NCI-H2171 treated with DMSO at 0.1 percent for 48 hours (cell line): ENCODE data around the gene PCBP3.

Experiments used
- DNase-seq: peaks from one replicate; lab custom pipeline; 2025; lab: John Stamatoyannopoulos, UW

The PCBP3 gene

GRCh38 chr21:45910548-45911221 lies 267.2 kb downstream of the PCBP3 start:
- peak; percentile 13 for DNase-seq

- no peak for DNase-seq
Measured at GRCh38 chr21:45911806-45912325, 268.3 kb downstream of the PCBP3 start.

DNA sequence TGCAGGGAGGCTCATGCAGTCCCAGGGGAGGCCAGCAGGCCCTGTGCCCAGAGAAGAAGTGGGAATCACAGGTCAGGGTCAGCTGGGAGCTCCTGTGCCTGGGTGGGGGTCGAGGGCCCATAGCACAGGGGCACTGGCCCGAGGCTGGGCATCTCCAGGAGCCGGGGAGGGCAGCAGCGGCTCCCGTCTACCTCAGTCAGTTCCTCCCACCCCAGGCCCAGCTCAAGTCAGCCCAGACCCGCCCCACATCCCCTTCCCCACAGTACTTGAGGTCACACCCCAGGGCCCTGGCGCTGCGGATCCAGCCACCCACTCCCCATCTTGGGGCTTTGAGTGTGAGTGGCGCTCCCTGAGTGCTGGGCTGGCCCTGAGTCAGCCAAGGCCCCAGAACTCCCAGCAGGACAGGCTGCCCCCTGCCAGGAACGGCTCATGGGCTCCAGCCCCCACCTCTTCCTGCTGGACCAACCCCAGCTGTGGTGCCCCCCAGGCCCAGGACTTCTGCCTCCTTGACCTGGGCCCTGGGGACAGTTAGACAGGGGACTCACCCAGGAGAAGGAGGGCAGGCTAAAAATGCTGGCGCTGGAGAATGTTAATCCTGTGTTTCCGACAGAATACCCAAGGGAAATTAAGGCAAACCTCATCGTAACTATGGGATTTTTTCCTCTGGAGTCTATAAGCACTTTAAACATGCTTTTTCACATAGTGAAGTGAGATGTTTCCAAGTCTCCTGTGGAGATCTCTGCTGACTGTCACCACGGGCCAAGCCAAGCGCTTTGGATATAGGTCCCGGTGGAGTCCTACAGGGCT lies 269.3 kb downstream of the PCBP3 start:
- no peak for DNase-seq

GRCh38 chr21:45913418-45913765 lies 269.9 kb downstream of the PCBP3 start:
- no peak for DNase-seq

GRCh38 chr21:45913886-45914285 lies 270.4 kb downstream of the PCBP3 start:
- DNase-seq: no peak

DNA sequence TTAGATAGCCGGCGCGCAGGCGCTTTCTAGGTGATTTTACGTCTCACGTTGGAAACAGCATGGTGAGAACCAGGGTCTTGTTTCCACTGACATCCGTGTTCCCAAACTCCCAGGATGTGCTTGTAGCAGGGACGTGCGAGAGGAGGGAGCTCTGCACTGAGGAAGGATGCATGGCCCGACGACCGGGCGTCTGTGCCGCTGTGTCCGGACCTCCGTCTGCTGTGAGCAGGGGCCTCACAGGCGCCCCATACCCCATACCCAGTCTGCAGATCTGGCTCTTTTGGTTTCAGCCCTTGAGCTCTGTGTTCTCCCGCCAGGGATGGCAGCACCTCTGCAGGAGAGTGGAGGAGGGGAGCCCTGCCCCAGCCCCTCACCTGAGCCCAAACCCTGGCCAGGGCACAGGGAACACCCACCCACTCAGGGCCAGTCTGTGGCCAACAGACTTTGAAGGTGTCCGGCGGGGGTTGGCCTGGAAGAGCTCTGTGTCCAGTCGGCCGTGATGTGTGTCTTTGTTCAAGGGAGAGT lies 270.9 kb downstream of the PCBP3 start:
- no peak for DNase-seq

GRCh38 chr21:45916011-45916840 lies 272.7 kb downstream of the PCBP3 start:
- DNase-seq: no peak

DNA sequence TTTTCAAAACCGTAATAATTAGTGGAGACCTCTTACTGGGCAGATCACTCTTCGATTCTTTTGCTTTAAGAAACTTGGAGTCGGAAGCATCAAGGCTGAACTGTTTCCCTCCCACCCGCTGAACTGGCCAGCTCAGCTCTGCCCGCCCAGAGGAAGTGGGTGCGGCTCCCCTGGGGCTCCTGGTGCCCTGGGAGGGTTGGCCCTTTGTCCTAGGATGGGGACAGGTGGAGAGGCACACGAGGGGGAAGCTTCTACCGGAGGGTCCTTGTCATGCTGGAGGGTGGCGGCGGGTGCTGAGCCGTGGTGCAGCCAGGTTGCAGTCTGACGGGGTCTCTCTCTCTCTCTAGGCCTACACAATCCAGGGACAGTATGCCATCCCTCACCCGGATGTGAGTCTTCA lies 273.7 kb downstream of the PCBP3 start:
- DNase-seq: no peak

- no peak for DNase-seq
Measured at GRCh38 chr21:45918011-45918410, 274.5 kb downstream of the PCBP3 start.

- DNase-seq: no peak
Measured at GRCh38 chr21:45918835-45919447, 275.4 kb downstream of the PCBP3 start.

DNA sequence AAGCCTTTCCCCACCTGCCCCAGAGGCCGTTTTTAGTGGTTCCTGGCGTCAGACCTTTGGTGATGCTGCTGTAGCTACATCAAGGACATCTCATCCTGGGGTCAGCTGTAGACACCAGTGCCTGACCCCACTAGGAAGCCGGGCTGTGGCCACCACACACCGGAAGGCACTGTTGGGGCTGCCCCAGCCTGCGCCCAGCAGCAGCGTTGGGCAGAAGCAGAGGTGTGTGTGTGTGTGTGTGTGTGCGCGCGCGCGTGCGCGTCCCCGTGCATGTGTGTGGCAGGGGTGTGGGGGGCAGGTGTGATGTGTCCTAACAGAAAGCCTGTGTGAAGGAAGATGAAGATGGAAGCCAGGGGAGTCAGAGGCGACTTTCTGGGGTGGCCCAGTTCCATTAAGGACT lies 276.1 kb downstream of the PCBP3 start:
- DNase-seq: no peak

DNA sequence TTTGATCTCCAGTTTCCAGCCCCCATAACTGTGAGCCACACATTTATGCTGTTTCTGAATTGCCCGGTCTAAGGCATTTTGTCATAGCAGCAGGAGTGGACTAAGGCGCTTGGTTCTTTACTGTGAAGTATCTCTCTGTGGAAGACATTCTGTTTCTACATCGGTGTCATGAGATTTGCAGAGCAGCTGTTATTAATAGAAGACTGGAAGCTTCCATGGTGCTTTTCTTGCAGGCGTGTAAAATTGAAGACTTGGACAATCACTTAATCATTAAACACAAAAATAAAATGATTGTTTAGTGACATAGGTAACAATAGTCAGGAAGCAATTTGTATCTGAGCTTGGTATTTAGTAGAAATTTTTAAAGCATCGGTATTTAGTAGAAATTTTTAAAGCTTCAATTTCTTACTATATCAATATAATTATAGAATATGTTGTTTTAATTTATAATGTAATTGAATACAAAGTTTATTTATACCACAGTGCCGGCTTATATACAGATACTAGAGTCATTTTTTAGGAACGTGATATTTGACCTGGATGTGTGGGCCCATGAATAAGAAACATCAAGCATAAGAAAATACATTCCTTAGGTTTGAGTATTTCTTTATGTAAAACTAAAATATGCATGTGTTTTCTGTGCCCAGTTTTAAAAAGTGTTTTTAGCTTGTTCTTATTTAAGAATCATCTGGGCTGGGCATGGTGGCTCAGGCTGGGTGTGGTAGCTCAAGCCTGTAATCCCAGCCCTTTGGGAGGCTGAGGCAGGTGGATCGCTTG lies 277.5 kb downstream of the PCBP3 start:
- DNase-seq: no peak

DNA sequence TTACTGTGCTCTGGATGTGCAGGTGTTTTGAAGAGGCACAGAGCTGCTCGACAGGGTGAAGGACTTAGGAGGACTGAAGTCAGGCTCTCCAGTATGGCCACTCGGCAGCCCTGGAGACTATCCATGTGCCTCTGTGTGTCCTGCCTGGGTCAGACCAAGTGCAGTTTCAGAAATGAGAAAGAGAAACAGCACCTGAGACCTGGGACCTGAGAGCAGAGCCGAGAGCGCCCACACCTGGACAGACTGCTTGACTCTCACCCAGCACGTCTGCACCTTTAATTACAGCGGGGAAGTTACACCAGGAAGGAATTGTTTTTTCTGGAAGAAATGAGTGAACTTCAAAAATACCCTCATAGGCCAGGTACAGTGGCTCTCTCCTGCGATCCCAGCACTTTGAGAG lies 278.4 kb downstream of the PCBP3 start:
- no peak for DNase-seq

- no peak for DNase-seq
Measured at GRCh38 chr21:45922648-45923047, 279.1 kb downstream of the PCBP3 start.

GRCh38 chr21:45923146-45923545 lies 279.6 kb downstream of the PCBP3 start:
- DNase-seq: peak; percentile 7

GRCh38 chr21:45926281-45926680 lies 282.8 kb downstream of the PCBP3 start:
- DNase-seq: no peak

GRCh38 chr21:45927032-45927431 lies 283.5 kb downstream of the PCBP3 start:
- no peak for DNase-seq

DNA sequence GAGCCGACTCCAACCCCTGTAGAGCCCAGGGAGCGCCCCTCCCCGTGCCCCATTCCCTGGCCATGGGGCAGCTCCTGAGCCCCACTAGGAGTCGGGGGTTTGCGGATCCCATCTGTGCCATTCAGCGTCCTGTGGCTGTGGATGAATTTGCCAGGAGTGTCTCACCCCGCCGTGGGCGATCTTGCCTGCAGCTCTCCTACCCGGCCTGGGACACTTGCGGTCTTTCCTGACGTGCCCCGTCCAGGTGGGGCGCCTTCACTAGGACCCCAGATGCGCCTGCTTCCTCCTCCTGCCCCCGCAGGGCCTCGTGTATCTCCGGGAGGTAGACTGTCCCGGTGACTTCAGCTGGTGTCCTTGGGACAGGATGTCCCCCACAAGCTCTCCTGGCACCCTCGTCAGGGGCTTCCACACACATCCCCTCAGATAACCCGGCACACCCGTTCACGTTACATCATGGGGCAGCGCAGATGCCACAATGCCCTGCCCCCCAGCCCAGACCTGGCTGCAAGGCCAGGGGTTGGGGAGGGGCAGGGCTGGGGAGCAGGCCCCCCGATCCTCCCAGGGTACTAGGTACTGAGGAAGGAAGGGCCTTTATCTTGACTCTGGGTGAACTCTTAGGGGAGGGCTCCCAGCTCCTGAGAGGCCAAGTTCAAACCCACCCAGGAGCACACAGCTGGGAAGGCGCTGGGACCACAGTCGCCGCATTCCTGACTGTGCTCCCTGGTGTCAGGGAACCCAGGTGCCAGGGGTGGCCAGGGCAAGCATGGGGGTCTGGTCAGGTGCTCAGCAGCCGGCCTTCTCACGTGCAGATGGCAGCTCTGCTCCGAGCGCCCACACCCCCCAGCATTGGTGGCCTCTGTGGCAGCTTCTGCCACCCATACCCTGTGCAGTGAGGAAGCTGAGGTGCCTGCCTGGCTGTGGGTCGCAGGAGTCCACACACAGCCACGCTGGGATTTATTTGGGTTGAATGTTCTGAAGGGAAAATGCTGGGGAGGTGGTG lies 284.6 kb downstream of the PCBP3 start:
- no peak for DNase-seq

- no peak for DNase-seq
Measured at GRCh38 chr21:45929449-45929848, 285.9 kb downstream of the PCBP3 start.

- no peak for DNase-seq
Measured at GRCh38 chr21:45930231-45930760, 286.8 kb downstream of the PCBP3 start.
